MM.1S (cell line): ENCODE measurements around the gene CENPS.

Experiments used
- DNase-seq: peaks from one replicate; pipeline ENCODE4 v3.0.0-alpha.2; 2015
- H2AFZ ChIP-seq: fragments of 300-600 bp; sonication (generic); 2 replicates; pipeline ENCODE4 v1.6.0; 2016; ENCODE audit warnings: antibody characterized with exemption, low read length
- H3F3A ChIP-seq: fragments of 300-600 bp; sonication (generic); 2 replicates; pipeline ENCODE4 v1.6.1; 2016; ENCODE audit warnings: mild to moderate bottlenecking, antibody characterized with exemption, low read length, moderate library complexity, mixed read lengths; ENCODE audit not compliant: insufficient read depth
- H3K27ac ChIP-seq: fragments of 300-600 bp; sonication (generic); 2 replicates; pipeline ENCODE4 v1.5.1; 2016; ENCODE audit warnings: mild to moderate bottlenecking, low read length
- H3K27me3 ChIP-seq: fragments of 300-600 bp; sonication (generic); replicated peaks from 2 replicates; pipeline ENCODE4 v1.6.0; 2016; ENCODE audit warnings: low read length; ENCODE audit not compliant: insufficient read depth
- H3K36me3 ChIP-seq: fragments of 300-600 bp; sonication (generic); replicated peaks from 2 replicates; pipeline ENCODE4 v1.6.1; 2016; ENCODE audit warnings: mild to moderate bottlenecking, low read length, mixed read lengths; ENCODE audit not compliant: insufficient read depth
- H3K4me1 ChIP-seq: fragments of 300-600 bp; sonication (generic); 2 replicates; pipeline ENCODE4 v1.6.1; 2016; ENCODE audit warnings: low read length, mixed read lengths
- H3K4me2 ChIP-seq: fragments of 300-600 bp; sonication (generic); 2 replicates; pipeline ENCODE4 v1.6.0; 2016; ENCODE audit warnings: low read depth, low read length
- H3K4me3 ChIP-seq: fragments of 300-600 bp; sonication (generic); 2 replicates; pipeline ENCODE4 v1.5.1; 2016; ENCODE audit warnings: low read length, mixed read lengths
- H3K79me2 ChIP-seq: fragments of 300-600 bp; sonication (generic); 2 replicates; pipeline ENCODE4 v1.6.1; 2016; ENCODE audit warnings: mixed run types, low read length, mixed read lengths
- H3K9ac ChIP-seq: fragments of 300-600 bp; sonication (generic); 2 replicates; pipeline ENCODE4 v1.6.1; 2016; ENCODE audit warnings: low read length, mixed read lengths
- H3K9me2 ChIP-seq: fragments of 300-600 bp; sonication (generic); replicated peaks from 2 replicates; pipeline ENCODE4 v1.6.1; 2016; ENCODE audit warnings: mild to moderate bottlenecking, low read length, mixed read lengths; ENCODE audit not compliant: insufficient read depth
- H3K9me3 ChIP-seq: fragments of 300-600 bp; sonication (generic); replicated peaks from 2 replicates; pipeline ENCODE4 v1.6.1; 2016; ENCODE audit warnings: mild to moderate bottlenecking, low read length, mixed read lengths; ENCODE audit not compliant: insufficient read depth
- H4K20me1 ChIP-seq: fragments of 300-600 bp; sonication (generic); 2 replicates; pipeline ENCODE4 v1.6.1; 2016; ENCODE audit warnings: mild to moderate bottlenecking, low read length, moderate library complexity, mixed read lengths; ENCODE audit not compliant: insufficient read depth
- EZH2 ChIP-seq: fragments of 300-600 bp; sonication (generic); optimal IDR thresholded peaks from 2 replicates; pipeline ENCODE3; 2017; ENCODE audit warnings: low read depth, mild to moderate bottlenecking, antibody characterized with exemption, low read length, mixed read lengths
- EZH2phosphoT487 ChIP-seq: fragments of 300-600 bp; sonication (generic); IDR thresholded peaks from 2 replicates; pipeline ENCODE4 v1.6.1; 2018; ENCODE audit warnings: antibody characterized with exemption, low read length
- TF ChIP-seq, protein P1 (sequence below): fragments of 300-600 bp; sonication (generic); IDR thresholded peaks from 2 replicates; pipeline ENCODE4 v1.5.1; 2016; ENCODE audit warnings: antibody characterized with exemption, low read length, mixed read lengths

Gene CENPS

DNA sequence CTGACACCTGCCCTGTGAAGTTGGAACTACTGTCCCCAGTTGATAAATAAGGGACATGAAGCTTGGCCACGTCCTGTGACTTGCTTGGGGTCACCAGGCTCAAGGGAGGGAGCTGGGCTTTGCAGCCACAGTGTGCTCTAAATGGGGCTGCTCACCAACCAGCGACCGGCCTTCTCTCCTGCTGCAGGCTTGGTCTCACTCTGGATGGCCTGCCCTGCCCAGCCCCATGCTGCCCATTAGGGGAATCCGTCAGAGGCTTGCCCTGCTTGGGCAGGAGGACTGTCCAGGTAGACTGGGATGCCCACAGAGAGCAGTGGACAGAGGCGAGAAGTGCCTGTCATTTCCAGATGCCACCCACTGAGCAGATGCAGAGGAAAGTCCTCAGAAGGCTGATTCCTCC, 1.2 kb upstream of the CENPS start:
- Histone ChIP-seq H3K9me3 (no peaks in the 10 kb centered on the region), H3K4me1 (peaks cover 7% of the 10 kb centered on the region; the same call in 1 of the 2 replicates), H3K9me2 (no peaks in the 10 kb centered on the region), H3K4me3 (no peak overlapping the region), H3F3A (no peaks in the 10 kb centered on the region), H3K27me3 (no peaks in the 10 kb centered on the region), H3K4me2 (no peak overlapping the region), H3K27ac (no peak overlapping the region), H3K36me3 (no peaks in the 10 kb centered on the region), H3K79me2 (peaks cover 7% of the 10 kb centered on the region; the same call in 1 of the 2 replicates), H3K9ac (no peak overlapping the region), H2AFZ (no peak overlapping the region), H4K20me1 (no peaks in the 10 kb centered on the region)
- DNase-seq = no peak
- no peak for TF ChIP-seq EZH2
- TF ChIP-seq EZH2phosphoT487 = no peak
- TF ChIP-seq, protein P1, sequence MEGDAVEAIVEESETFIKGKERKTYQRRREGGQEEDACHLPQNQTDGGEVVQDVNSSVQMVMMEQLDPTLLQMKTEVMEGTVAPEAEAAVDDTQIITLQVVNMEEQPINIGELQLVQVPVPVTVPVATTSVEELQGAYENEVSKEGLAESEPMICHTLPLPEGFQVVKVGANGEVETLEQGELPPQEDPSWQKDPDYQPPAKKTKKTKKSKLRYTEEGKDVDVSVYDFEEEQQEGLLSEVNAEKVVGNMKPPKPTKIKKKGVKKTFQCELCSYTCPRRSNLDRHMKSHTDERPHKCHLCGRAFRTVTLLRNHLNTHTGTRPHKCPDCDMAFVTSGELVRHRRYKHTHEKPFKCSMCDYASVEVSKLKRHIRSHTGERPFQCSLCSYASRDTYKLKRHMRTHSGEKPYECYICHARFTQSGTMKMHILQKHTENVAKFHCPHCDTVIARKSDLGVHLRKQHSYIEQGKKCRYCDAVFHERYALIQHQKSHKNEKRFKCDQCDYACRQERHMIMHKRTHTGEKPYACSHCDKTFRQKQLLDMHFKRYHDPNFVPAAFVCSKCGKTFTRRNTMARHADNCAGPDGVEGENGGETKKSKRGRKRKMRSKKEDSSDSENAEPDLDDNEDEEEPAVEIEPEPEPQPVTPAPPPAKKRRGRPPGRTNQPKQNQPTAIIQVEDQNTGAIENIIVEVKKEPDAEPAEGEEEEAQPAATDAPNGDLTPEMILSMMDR = no peak

DNA sequence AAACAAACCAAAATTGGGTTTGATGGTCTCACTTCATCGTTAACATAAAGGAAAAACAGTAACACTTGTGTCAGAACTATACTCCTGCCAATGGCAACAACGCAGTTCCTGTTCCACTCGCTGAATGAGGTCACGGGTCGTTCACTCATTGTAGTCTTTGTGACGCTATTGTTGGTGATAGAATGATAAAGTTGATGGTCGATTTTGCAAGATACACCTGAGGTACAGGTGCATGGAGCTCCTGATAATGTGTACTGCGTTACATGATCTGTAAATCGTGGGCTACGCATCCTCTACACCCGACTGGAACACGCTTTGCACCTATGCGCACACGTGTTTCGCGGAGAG, 391 bp upstream of the CENPS start:
- Histone ChIP-seq H3K27ac (no peak overlapping the region), H4K20me1 (no peaks in the 10 kb centered on the region), H3F3A (no peaks in the 10 kb centered on the region), H3K27me3 (no peaks in the 10 kb centered on the region), H3K79me2 (peaks cover 7% of the 10 kb centered on the region; the same call in 1 of the 2 replicates), H3K9me2 (no peaks in the 10 kb centered on the region), H3K9me3 (no peaks in the 10 kb centered on the region), H3K4me3 (peak overlapping the region; percentile 97), H3K4me1 (peaks cover 7% of the 10 kb centered on the region; the same call in 1 of the 2 replicates), H3K9ac (peak overlapping the region; percentile 87; the same call in 1 of the 2 replicates), H2AFZ (peak overlapping the region; percentile 83), H3K36me3 (no peaks in the 10 kb centered on the region), H3K4me2 (peak overlapping the region; percentile 96)
- TF ChIP-seq, protein P1 = no peak
- TF ChIP-seq EZH2 (no peak), EZH2phosphoT487 (no peak)
- DNase-seq = no peak

DNA sequence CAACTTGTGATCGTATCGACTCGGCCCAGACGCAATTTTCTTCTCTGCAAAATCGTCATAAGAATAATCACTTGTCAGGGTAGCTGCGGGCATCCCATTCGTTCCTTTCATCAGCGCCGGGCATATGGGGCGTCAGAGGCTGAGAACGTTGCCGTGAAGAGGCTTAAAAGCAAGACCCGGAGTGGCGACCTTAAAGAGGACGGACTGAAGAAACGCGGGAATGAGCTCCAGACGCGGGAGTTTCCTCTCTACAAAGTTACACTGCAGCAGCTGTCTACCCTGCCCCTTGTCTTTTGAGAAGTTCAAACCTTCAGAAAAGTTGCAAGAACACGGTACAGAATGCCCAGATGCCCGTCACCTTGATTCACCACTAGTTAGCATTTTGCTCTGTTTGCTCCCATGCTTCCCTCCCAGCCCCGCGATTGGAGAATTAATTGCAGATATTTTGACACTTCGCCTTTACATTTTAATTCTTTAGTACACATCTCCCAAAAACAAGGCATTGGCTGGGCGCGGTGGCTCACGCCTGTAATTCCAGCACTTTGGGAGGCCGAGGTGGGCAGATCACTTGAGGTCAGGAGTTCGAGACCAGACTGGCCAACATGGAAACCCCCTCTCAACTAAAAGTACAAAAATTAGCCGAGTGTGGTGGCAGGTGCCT, 967 bp downstream of the CENPS start:
- Histone ChIP-seq H3F3A (no peaks in the 10 kb centered on the region), H3K4me1 (peaks cover 7% of the 10 kb centered on the region; the same call in 1 of the 2 replicates), H3K4me2 (peak overlapping the region; percentile 96), H3K27me3 (no peaks in the 10 kb centered on the region), H2AFZ (peak overlapping the region; percentile 93), H3K9ac (peak overlapping the region; percentile 87), H3K27ac (peak overlapping the region; percentile 55; the same call in 1 of the 2 replicates), H4K20me1 (no peaks in the 10 kb centered on the region), H3K4me3 (peak overlapping the region; percentile 97), H3K9me2 (no peaks in the 10 kb centered on the region), H3K9me3 (no peaks in the 10 kb centered on the region), H3K79me2 (peaks cover 7% of the 10 kb centered on the region; the same call in 1 of the 2 replicates), H3K36me3 (no peaks in the 10 kb centered on the region)
- no peak for TF ChIP-seq EZH2
- TF ChIP-seq, protein P1 = no peak
- no peak for TF ChIP-seq EZH2phosphoT487
- peak; percentile 44 for DNase-seq
